K562 (cell line): ENCODE results near the gene ZSCAN21. TPM values are rescaled to one million over a fixed set of nuclear protein-coding genes. Genes with fewer than 3 reads are reported as not detected.

Experiments used
- CBX2 ChIP-seq: fragments of 200-600 bp; sonication (generic); IDR thresholded peaks from one replicate; pipeline ENCODE4 v1.6.1; 2012; ENCODE audit warnings: mild to moderate bottlenecking, low read length, inconsistent platforms; ENCODE audit not compliant: insufficient read depth, poor library complexity, severe bottlenecking
- DDX20 ChIP-seq: fragments of 450-650 bp; IDR thresholded peaks from 2 replicates; pipeline ENCODE4 v1.6.1; 2016; ENCODE audit warnings: missing genetic modification characterization, low read depth, mild to moderate bottlenecking, missing compliant biosample characterization, moderate library complexity
- FOXP4 ChIP-seq: sonication (generic); formaldehyde crosslinking; IDR thresholded peaks from 2 replicates; pipeline ENCODE4 v1.8.0; 2022; ENCODE audit warnings: mild to moderate bottlenecking, missing genetic modification reagents, borderline replicate concordance
- HES1 ChIP-seq: fragments of 450-650 bp; IDR thresholded peaks from 2 replicates; pipeline ENCODE4 v1.6.1; 2016; ENCODE audit warnings: low read depth, mild to moderate bottlenecking, moderate library complexity
- MAFK ChIP-seq: IDR thresholded peaks from 2 replicates; pipeline ENCODE4 v1.6.1; 2011; ENCODE audit warnings: low read length, improper control_type of control experiment
- MEF2D ChIP-seq: conservative IDR thresholded peaks from 2 replicates; pipeline ENCODE4 v1.6.1; 2016; ENCODE audit warnings: low read depth, missing genetic modification characterization, missing compliant biosample characterization
- MTA3 ChIP-seq: fragments of 450-650 bp; formaldehyde crosslinking; IDR thresholded peaks from 2 replicates; pipeline ENCODE4 v1.6.1; 2017; ENCODE audit warnings: mild to moderate bottlenecking, borderline replicate concordance
- NFE2L1 ChIP-seq: fragments of 450-650 bp; IDR thresholded peaks from 2 replicates; pipeline ENCODE4 v1.6.1; 2016; ENCODE audit warnings: missing genetic modification characterization, low read depth, mild to moderate bottlenecking, missing compliant biosample characterization, moderate library complexity, borderline replicate concordance
- PHB2 ChIP-seq: fragments of 450-650 bp; IDR thresholded peaks from 2 replicates; pipeline ENCODE4 v1.6.1; 2017; ENCODE audit warnings: low read depth
- PHF21A ChIP-seq: fragments of 450-650 bp; IDR thresholded peaks from 2 replicates; pipeline ENCODE4 v1.6.1; 2017; ENCODE audit warnings: low read depth, borderline replicate concordance
- PTBP1 ChIP-seq: fragments of 200-400 bp; formaldehyde crosslinking; IDR thresholded peaks from 2 replicates; pipeline ENCODE4 v1.6.1; 2017; ENCODE audit warnings: low read depth, low read length
- RHOXF2B ChIP-seq: fragments of 250-450 bp; sonication (Bioruptor Pico); conservative IDR thresholded peaks from 2 replicates; pipeline ENCODE4 v1.5.1; 2021
- SREBF2 ChIP-seq: sonication (generic); formaldehyde crosslinking; IDR thresholded peaks from 2 replicates; pipeline ENCODE4 v1.4.0; 2020; ENCODE audit warnings: mild to moderate bottlenecking, missing genetic modification reagents
- TFE3 ChIP-seq: fragments of 450-650 bp; formaldehyde crosslinking; IDR thresholded peaks from 2 replicates; pipeline ENCODE4 v1.4.0; 2020; ENCODE audit warnings: mild to moderate bottlenecking, mixed read lengths
- THRA ChIP-seq: fragments of 450-650 bp; IDR thresholded peaks from 2 replicates; pipeline ENCODE4 v1.6.1; 2017; ENCODE audit warnings: mild to moderate bottlenecking, moderate library complexity
- ZBTB49 ChIP-seq: sonication (generic); formaldehyde crosslinking; IDR thresholded peaks from 2 replicates; pipeline ENCODE4 v1.8.0; 2022; ENCODE audit warnings: missing genetic modification reagents, mild to moderate bottlenecking, borderline replicate concordance
- ZFP1 ChIP-seq: fragments of 450-650 bp; formaldehyde crosslinking; IDR thresholded peaks from 2 replicates; pipeline ENCODE4 v1.4.0; 2020; ENCODE audit warnings: mild to moderate bottlenecking, mixed read lengths
- ZNF174 ChIP-seq: fragments of 250-450 bp; sonication (Bioruptor Pico); IDR thresholded peaks from 2 replicates; pipeline ENCODE4 v1.4.0; 2020; ENCODE audit warnings: mild to moderate bottlenecking
- ZNF239 ChIP-seq: fragments of 250-450 bp; sonication (Bioruptor Pico); IDR thresholded peaks from 2 replicates; pipeline ENCODE4 v1.4.0; 2020; ENCODE audit warnings: mild to moderate bottlenecking
- ZNF695 ChIP-seq: fragments of 450-650 bp; formaldehyde crosslinking; IDR thresholded peaks from 2 replicates; pipeline ENCODE4 v1.4.0; 2020; ENCODE audit warnings: mild to moderate bottlenecking, moderate library complexity
- ZNF778 ChIP-seq: fragments of 450-650 bp; formaldehyde crosslinking; IDR thresholded peaks from 2 replicates; pipeline ENCODE4 v1.4.0; 2020; ENCODE audit warnings: mild to moderate bottlenecking, moderate library complexity
- polyA plus RNA-seq, 8 experiments: library from polyadenylated mRNA; depleted of rRNA in 4 of 8; stranded (reverse) in 5 of 8; unstranded in 3 of 8; fragments of >200 nt; fragmentation: Nextera tagmentation in 2 of 8; fragmentation: Illumina TruSeq in 1 of 8; extraction: Ambion mirVana in 2 of 8; extraction: Trizol in 1 of 8; gene quantifications; 2 replicates each; pipeline versions ENCODE4 v1.2.1 to v1.2.3, GENCODE V29; 2011 to 2014; ENCODE audit warnings: inconsistent platforms in 1 of 8, missing spikeins in 1 of 8
- total RNA-seq, 7 experiments: library from RNA; depleted of rRNA in 6 of 7; stranded (reverse); fragments of >200 nt in 6 of 7; fragmentation: Illumina TruSeq in 2 of 7; extraction: Trizol in 2 of 7; gene quantifications; 2 replicates each; pipeline versions ENCODE4 v1.2.1 to v1.2.3, GENCODE V29; 2011 to 2021; ENCODE audit warnings: low replicate concordance in 1 of 7

ZSCAN21 gene
- total and polyA plus RNA-seq, 9 of the 15 experiments (the other 6 are each of a cell fraction or from before 2014, with no cell fraction given): 5.9 to 15.5 (median 13.2) TPM

- TF ChIP-seq TFE3 (CRISPR knock-in tag) (no peak), PTBP1 (0 out of 2 replicates have a peak, but pooled peaks have one; percentile 70), ZFP1 (no peak), PHB2 (no peak), SREBF2 (no peak), MEF2D (tag) (no peak), CBX2 (no peak), ZNF778 (CRISPR knock-in tag) (no peak), ZNF239 (CRISPR knock-in tag) (no peak), FOXP4 (CRISPR knock-in tag) (no peak), MTA3 (peak; percentile 74; the same call in 1 of the 2 replicates), ZNF174 (CRISPR knock-in tag) (no peak), PHF21A (no peak), ZBTB49 (no peak), THRA (no peak), MAFK (no peak), RHOXF2B (CRISPR knock-in tag) (no peak), NFE2L1 (tag) (no peak), ZNF695 (CRISPR knock-in tag) (no peak), DDX20 (tag) (no peak), HES1 (no peak)
These were observed 21.6 kb downstream of the ZSCAN21 start (continued) for GRCh38 chr7:100071018-100071723.
